Suppressor macrophage (primary cell): ENCODE results near the gene UBC.

Experiments used
- DNase-seq, 4 experiments: peaks; one replicate each; pipeline ENCODE4 v3.0.0-alpha.2; 2020 to 2022

Gene UBC

GRCh38 chr12:124883263-124884130 is 31.0 kb downstream of the UBC start:
- no peak for DNase-seq

- peak in 3 of 4 experiments; percentile 53 to 68 (median 67) for DNase-seq
Measured at GRCh38 chr12:124881123-124881522, 33.3 kb downstream of the UBC start.

- peak; percentile 49 to 75 (median 70) for DNase-seq
Measured at GRCh38 chr12:124880335-124880734, 34.1 kb downstream of the UBC start.

GRCh38 chr12:124878795-124879516 is 35.5 kb downstream of the UBC start:
- DNase-seq = no peak

- no peak for DNase-seq
Measured at GRCh38 chr12:124877423-124877822, 37.0 kb downstream of the UBC start.

GRCh38 chr12:124876171-124876570 is 38.3 kb downstream of the UBC start:
- DNase-seq = no peak

GRCh38 chr12:124875803-124876132 is 38.7 kb downstream of the UBC start:
- no peak for DNase-seq

GRCh38 chr12:124874988-124875802 is 39.3 kb downstream of the UBC start:
- no peak for DNase-seq

- no peak for DNase-seq
Measured at GRCh38 chr12:124874188-124874587, 40.3 kb downstream of the UBC start.

GRCh38 chr12:124872068-124872719 is 42.3 kb downstream of the UBC start:
- no peak for DNase-seq

GRCh38 chr12:124871297-124871696 is 43.2 kb downstream of the UBC start:
- no peak for DNase-seq

- no peak for DNase-seq
Measured at GRCh38 chr12:124870515-124870914, 43.9 kb downstream of the UBC start.

- DNase-seq = peak; percentile 88 to 95 (median 92)
Measured at GRCh38 chr12:124869059-124869665, 45.3 kb downstream of the UBC start.

- no peak for DNase-seq
Measured at GRCh38 chr12:124868252-124869058, 46.0 kb downstream of the UBC start.

GRCh38 chr12:124867401-124867930 is 47.0 kb downstream of the UBC start:
- no peak for DNase-seq

GRCh38 chr12:124866883-124867400 is 47.5 kb downstream of the UBC start:
- DNase-seq = no peak

GRCh38 chr12:124866195-124866882 is 48.1 kb downstream of the UBC start:
- DNase-seq = no peak

- no peak for DNase-seq
Measured at GRCh38 chr12:124865728-124866127, 48.7 kb downstream of the UBC start.

- DNase-seq = no peak
Measured at GRCh38 chr12:124864326-124864752, 50.1 kb downstream of the UBC start.
